GM23338 (cell line): Measurements from ENCODE around the gene SAMHD1. TPM values are rescaled to one million over a fixed set of nuclear protein-coding genes. Genes with fewer than 3 reads are reported as not detected.

Experiments
- ATAC-seq: fragments of 200-7000 bp; cut with Tn5 transposase; 3 replicates; pipeline ENCODE4 v1.9.1; 2020
- DNase-seq: peaks from one replicate; pipeline ENCODE4 v3.0.0-alpha.2; 2015; ENCODE audit warnings: low spot score
- H2AFZ ChIP-seq: fragments of 200-600 bp; sonication (generic); 2 replicates; pipeline ENCODE4 v1.8.0; 2016; ENCODE audit warnings: antibody characterized with exemption, mild to moderate bottlenecking, moderate library complexity
- H3F3A ChIP-seq: fragments of 200-600 bp; sonication (generic); replicated peaks from 2 replicates; pipeline ENCODE4 v1.8.0; 2017; ENCODE audit warnings: antibody characterized with exemption, mixed run types, low read depth
- H3K27ac ChIP-seq: fragments of 200-600 bp; sonication (generic); 2 replicates; pipeline ENCODE4 v1.6.1; 2016; ENCODE audit warnings: low read depth
- H3K27me3 ChIP-seq: fragments of 200-600 bp; sonication (generic); 2 replicates; pipeline ENCODE4 v1.8.0; 2016; ENCODE audit warnings: mild to moderate bottlenecking, mixed run types, moderate library complexity; ENCODE audit not compliant: insufficient read depth
- H3K36me3 ChIP-seq: fragments of 200-600 bp; sonication (generic); 2 replicates; pipeline ENCODE4 v1.8.0; 2016; ENCODE audit warnings: mild to moderate bottlenecking; ENCODE audit not compliant: insufficient read depth
- H3K4me1 ChIP-seq: fragments of 200-600 bp; sonication (generic); 2 replicates; pipeline ENCODE4 v1.8.0; 2016; ENCODE audit warnings: mild to moderate bottlenecking, moderate library complexity; ENCODE audit not compliant: insufficient read depth
- H3K4me2 ChIP-seq: fragments of 200-600 bp; sonication (generic); 2 replicates; pipeline ENCODE4 v1.7.1; 2017; ENCODE audit warnings: mixed run types
- H3K4me3 ChIP-seq: fragments of 200-600 bp; sonication (generic); 2 replicates; pipeline ENCODE4 v1.6.1; 2016; ENCODE audit warnings: mixed run types
- H3K79me2 ChIP-seq: fragments of 200-600 bp; sonication (generic); replicated peaks from 2 replicates; pipeline ENCODE4 v1.8.0; 2017; ENCODE audit warnings: mild to moderate bottlenecking; ENCODE audit not compliant: insufficient read depth
- H3K9me2 ChIP-seq: fragments of 200-600 bp; sonication (generic); 2 replicates; pipeline ENCODE4 v1.8.0; 2017; ENCODE audit not compliant: insufficient read depth
- H4K20me1 ChIP-seq: fragments of 200-600 bp; sonication (generic); replicated peaks from 2 replicates; pipeline ENCODE4 v1.8.0; 2017; ENCODE audit warnings: mild to moderate bottlenecking; ENCODE audit not compliant: insufficient read depth
- H3K27ac Mint-ChIP-seq: 2 replicates; pipeline ENCODE4 v1.8.0; 2020; ENCODE audit warnings: inconsistent platforms, mild to moderate bottlenecking, moderate library complexity, mixed read lengths
- H3K27me3 Mint-ChIP-seq: 3 replicates; pipeline ENCODE4 v1.8.0; 2022; ENCODE audit warnings: low read depth, mild to moderate bottlenecking, moderate library complexity, mixed read lengths, inconsistent platforms; ENCODE audit not compliant: insufficient read depth, poor library complexity
- H3K36me3 Mint-ChIP-seq: 3 replicates; pipeline ENCODE4 v1.8.0; 2021; ENCODE audit warnings: low read depth, mild to moderate bottlenecking, inconsistent platforms, moderate library complexity, mixed read lengths
- H3K4me1 Mint-ChIP-seq: 3 replicates; pipeline ENCODE4 v1.8.0; 2020; ENCODE audit warnings: mild to moderate bottlenecking, inconsistent platforms, mixed read lengths
- H3K4me3 Mint-ChIP-seq: 3 replicates; pipeline ENCODE4 v1.8.0; 2021; ENCODE audit warnings: moderate library complexity, mild to moderate bottlenecking, inconsistent platforms, mixed read lengths
- H3K9me3 Mint-ChIP-seq: 3 replicates; pipeline ENCODE4 v1.8.0; 2020; ENCODE audit warnings: moderate library complexity, mild to moderate bottlenecking, inconsistent platforms, mixed read lengths
- CREB1 ChIP-seq: fragments of 250-450 bp; sonication (Bioruptor Pico); IDR thresholded peaks from 2 replicates; pipeline ENCODE4 v1.5.0; 2020; ENCODE audit warnings: low read depth, mild to moderate bottlenecking, moderate library complexity
- EZH2phosphoT487 ChIP-seq: fragments of 200-600 bp; sonication (generic); IDR thresholded peaks from one replicate; pipeline ENCODE4 v1.8.1; 2018; ENCODE audit warnings: antibody characterized with exemption; ENCODE audit not compliant: unreplicated experiment
- NANOG ChIP-seq: IDR thresholded peaks from 2 replicates; pipeline ENCODE4 v1.6.1; 2016; ENCODE audit warnings: antibody characterized with exemption, borderline replicate concordance
- POLR2AphosphoS5 ChIP-seq: IDR thresholded peaks from 2 replicates; pipeline ENCODE4 v1.6.1; 2016; ENCODE audit warnings: antibody characterized with exemption, low read depth
- STAT1 ChIP-seq: IDR thresholded peaks from one replicate; pipeline ENCODE4 v1.6.1; 2016; ENCODE audit warnings: antibody characterized with exemption; ENCODE audit not compliant: unreplicated experiment
- ZNF114 ChIP-seq: fragments of 250-450 bp; sonication (Bioruptor Pico); IDR thresholded peaks from 2 replicates; pipeline ENCODE4 v1.5.0; 2020; ENCODE audit warnings: mild to moderate bottlenecking, moderate library complexity
- polyA plus RNA-seq: library from polyadenylated mRNA; unstranded; fragments of >200 nt; fragmentation: Nextera tagmentation; extraction: Ambion mirVana; gene quantifications from 2 replicates; pipeline ENCODE4 v1.2.1, GENCODE V29; 2016
- total RNA-seq: library from RNA; depleted of rRNA; stranded (reverse); fragments of >200 nt; shearing (Covaris generic); gene quantifications from 2 replicates; pipeline ENCODE4 v1.2.3, GENCODE V29; 2014
- TF ChIP-seq, protein P1 (sequence below): fragments of 250-450 bp; sonication (Bioruptor Pico); IDR thresholded peaks from 2 replicates; pipeline ENCODE4 v1.5.0; 2020; ENCODE audit warnings: mild to moderate bottlenecking, moderate library complexity
- TF ChIP-seq, protein P2 (sequence below), 2 experiments: fragments of 200-600 bp in 1 of 2; sonication (generic) in 1 of 2; conservative IDR thresholded peaks; 2 replicates each; pipeline versions ENCODE4 v1.5.1 to v1.6.1; 2016 to 2017; ENCODE audit warnings: antibody characterized with exemption in 2 of 2, low read depth in 2 of 2, mild to moderate bottlenecking in 2 of 2, moderate library complexity in 1 of 2

The SAMHD1 gene
- total and polyA plus RNA-seq, 2 experiments from 2014 or later, result 21.9 to 45.4 TPM

DNA sequence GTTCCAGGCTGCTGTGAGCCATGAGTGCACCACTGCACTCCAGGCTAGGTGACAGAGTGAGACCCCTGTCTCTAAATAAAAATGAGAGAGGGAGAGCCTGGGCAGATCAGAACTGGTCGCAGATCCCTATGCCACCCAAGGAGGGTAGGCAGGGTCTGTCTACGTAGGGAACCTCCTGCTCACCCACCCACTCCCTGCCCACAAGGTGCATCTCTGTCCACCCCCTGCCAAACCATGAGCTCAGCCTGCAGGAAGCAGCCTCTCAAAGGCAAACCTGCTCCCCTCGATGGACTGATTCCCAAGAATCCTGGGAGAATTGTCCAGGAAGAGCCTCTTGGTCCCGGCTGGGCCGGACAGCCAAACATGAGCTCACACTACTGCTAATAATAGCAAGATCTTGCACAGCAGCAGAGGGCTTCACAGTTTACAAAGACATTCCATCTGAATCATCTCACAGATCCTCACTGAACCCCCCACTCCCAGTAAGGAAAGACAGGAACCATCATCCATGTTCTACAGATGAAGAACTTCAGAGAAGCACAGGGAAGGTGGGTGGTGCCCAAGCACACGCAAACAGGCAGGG, 103.3 kb downstream of the SAMHD1 start:
- H3F3A ChIP-seq, result 0 out of 2 replicates have a peak, but pooled peaks cover 4% of the 10 kb centered on the region
- ATAC-seq, result no peak
- no peaks in the 10 kb centered on the region; the same call in 1 of the 2 replicates for H4K20me1 ChIP-seq
- TF ChIP-seq NANOG (no peak), EZH2phosphoT487 (no peak), POLR2AphosphoS5 (no peak), STAT1 (no peak), ZNF114 (CRISPR knock-in tag) (no peak), CREB1 (CRISPR knock-in tag) (no peak)
- TF ChIP-seq, protein P1, sequence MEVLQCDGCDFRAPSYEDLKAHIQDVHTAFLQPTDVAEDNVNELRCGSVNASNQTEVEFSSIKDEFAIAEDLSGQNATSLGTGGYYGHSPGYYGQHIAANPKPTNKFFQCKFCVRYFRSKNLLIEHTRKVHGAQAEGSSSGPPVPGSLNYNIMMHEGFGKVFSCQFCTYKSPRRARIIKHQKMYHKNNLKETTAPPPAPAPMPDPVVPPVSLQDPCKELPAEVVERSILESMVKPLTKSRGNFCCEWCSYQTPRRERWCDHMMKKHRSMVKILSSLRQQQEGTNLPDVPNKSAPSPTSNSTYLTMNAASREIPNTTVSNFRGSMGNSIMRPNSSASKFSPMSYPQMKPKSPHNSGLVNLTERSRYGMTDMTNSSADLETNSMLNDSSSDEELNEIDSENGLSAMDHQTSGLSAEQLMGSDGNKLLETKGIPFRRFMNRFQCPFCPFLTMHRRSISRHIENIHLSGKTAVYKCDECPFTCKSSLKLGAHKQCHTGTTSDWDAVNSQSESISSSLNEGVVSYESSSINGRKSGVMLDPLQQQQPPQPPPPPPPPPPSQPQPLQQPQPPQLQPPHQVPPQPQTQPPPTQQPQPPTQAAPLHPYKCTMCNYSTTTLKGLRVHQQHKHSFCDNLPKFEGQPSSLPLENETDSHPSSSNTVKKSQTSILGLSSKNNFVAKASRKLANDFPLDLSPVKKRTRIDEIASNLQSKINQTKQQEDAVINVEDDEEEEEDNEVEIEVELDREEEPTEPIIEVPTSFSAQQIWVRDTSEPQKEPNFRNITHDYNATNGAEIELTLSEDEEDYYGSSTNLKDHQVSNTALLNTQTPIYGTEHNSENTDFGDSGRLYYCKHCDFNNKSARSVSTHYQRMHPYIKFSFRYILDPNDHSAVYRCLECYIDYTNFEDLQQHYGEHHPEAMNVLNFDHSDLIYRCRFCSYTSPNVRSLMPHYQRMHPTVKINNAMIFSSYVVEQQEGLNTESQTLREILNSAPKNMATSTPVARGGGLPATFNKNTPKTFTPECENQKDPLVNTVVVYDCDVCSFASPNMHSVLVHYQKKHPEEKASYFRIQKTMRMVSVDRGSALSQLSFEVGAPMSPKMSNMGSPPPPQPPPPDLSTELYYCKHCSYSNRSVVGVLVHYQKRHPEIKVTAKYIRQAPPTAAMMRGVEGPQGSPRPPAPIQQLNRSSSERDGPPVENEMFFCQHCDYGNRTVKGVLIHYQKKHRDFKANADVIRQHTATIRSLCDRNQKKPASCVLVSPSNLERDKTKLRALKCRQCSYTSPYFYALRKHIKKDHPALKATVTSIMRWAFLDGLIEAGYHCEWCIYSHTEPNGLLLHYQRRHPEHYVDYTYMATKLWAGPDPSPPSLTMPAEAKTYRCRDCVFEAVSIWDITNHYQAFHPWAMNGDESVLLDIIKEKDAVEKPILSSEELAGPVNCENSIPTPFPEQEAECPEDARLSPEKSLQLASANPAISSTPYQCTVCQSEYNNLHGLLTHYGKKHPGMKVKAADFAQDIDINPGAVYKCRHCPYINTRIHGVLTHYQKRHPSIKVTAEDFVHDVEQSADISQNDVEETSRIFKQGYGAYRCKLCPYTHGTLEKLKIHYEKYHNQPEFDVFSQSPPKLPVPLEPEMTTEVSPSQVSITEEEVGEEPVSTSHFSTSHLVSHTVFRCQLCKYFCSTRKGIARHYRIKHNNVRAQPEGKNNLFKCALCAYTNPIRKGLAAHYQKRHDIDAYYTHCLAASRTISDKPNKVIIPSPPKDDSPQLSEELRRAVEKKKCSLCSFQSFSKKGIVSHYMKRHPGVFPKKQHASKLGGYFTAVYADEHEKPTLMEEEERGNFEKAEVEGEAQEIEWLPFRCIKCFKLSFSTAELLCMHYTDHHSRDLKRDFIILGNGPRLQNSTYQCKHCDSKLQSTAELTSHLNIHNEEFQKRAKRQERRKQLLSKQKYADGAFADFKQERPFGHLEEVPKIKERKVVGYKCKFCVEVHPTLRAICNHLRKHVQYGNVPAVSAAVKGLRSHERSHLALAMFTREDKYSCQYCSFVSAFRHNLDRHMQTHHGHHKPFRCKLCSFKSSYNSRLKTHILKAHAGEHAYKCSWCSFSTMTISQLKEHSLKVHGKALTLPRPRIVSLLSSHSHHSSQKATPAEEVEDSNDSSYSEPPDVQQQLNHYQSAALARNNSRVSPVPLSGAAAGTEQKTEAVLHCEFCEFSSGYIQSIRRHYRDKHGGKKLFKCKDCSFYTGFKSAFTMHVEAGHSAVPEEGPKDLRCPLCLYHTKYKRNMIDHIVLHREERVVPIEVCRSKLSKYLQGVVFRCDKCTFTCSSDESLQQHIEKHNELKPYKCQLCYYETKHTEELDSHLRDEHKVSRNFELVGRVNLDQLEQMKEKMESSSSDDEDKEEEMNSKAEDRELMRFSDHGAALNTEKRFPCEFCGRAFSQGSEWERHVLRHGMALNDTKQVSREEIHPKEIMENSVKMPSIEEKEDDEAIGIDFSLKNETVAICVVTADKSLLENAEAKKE (CRISPR knock-in tag), result no peak
- TF ChIP-seq, protein P2, sequence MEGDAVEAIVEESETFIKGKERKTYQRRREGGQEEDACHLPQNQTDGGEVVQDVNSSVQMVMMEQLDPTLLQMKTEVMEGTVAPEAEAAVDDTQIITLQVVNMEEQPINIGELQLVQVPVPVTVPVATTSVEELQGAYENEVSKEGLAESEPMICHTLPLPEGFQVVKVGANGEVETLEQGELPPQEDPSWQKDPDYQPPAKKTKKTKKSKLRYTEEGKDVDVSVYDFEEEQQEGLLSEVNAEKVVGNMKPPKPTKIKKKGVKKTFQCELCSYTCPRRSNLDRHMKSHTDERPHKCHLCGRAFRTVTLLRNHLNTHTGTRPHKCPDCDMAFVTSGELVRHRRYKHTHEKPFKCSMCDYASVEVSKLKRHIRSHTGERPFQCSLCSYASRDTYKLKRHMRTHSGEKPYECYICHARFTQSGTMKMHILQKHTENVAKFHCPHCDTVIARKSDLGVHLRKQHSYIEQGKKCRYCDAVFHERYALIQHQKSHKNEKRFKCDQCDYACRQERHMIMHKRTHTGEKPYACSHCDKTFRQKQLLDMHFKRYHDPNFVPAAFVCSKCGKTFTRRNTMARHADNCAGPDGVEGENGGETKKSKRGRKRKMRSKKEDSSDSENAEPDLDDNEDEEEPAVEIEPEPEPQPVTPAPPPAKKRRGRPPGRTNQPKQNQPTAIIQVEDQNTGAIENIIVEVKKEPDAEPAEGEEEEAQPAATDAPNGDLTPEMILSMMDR (conservative IDR thresholded peaks at IDR 0.05; ENCODE audit: low read depth in 2 of 2), result no peak
- peaks cover 4% of the 10 kb centered on the region; the same call in 1 of the 2 replicates for H3K4me1 ChIP-seq
- no peak overlapping the region for H3K4me2 ChIP-seq
- no peaks in the 10 kb centered on the region for H3K9me2 ChIP-seq
- Mint-ChIP-seq H3K9me3 (peaks cover 14% of the 10 kb centered on the region), H3K36me3 (peaks cover 18% of the 10 kb centered on the region), H3K27me3 (peaks cover 8% of the 10 kb centered on the region), H3K4me3 (no peak overlapping the region), H3K27ac (no peak overlapping the region), H3K4me1 (peaks cover 12% of the 10 kb centered on the region)
- H3K27ac ChIP-seq, result no peak overlapping the region
- no peak overlapping the region for H2AFZ ChIP-seq
- H3K36me3 ChIP-seq, result 0 out of 2 replicates have a peak, but pooled peaks cover 3% of the 10 kb centered on the region
- DNase-seq, result no peak
- no peaks in the 10 kb centered on the region for H3K27me3 ChIP-seq
- no peak overlapping the region for H3K4me3 ChIP-seq
- peaks cover 19% of the 10 kb centered on the region for H3K79me2 ChIP-seq
